HS-5 (cell line): Measurements from ENCODE around the gene IL1RAPL1.

Experiments used
- DNase-seq: peaks from one replicate; pipeline ENCODE4 v3.0.0-alpha.2; 2012; ENCODE audit warnings: low read depth

Gene IL1RAPL1

DNA sequence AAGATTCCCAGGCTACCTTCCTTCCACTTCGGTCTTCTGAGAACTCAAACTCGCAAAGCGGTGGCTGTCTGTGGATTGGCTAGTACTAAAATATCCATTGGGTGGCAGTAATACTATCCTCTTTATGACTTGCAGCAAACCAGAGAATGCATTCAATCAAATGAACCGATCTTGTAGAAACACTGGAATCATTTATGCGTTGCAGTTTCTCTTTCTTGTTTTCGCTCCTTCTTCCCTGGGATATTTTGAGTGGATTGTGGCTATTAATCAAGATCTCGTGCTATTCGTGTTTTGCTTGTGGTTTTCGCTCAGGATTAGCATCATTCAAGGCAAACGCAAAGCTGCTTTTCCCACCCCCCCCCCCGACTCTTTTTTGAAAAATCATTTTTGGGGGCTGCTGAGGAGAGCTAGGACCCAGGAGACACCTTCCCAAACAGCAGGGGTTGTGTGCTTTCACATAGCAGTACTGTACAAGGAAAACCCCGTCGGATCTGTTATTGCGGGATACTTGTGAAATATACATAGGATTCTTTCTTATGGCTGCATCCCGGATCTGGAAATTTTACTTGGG lies at the start of gene IL1RAPL1:
Gene IL1RAPL1 (plus strand): TSS at position 466 of the 571 bp plus-strand sequence.
- DNase-seq, result peak; percentile 2

DNA sequence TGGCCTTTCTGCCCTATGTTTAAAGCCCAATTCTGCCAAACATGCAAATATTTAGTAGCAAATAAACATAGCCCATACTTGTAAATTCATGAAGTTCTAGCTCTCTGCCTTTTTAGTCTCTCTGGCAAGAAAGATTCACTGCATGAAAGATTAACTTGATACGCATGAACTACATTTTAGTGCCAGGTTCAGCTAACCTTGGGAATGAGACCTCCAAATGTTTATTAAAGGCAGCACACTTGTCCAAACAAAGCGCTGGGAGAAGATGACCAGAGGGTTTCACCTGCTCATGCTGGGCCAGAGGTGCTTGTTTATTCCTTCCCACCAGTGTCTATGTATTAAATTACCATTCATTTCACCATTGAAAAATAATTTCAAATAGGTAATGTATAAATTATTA lies 44.5 kb upstream of the IL1RAPL1 start:
- no peak for DNase-seq

DNA sequence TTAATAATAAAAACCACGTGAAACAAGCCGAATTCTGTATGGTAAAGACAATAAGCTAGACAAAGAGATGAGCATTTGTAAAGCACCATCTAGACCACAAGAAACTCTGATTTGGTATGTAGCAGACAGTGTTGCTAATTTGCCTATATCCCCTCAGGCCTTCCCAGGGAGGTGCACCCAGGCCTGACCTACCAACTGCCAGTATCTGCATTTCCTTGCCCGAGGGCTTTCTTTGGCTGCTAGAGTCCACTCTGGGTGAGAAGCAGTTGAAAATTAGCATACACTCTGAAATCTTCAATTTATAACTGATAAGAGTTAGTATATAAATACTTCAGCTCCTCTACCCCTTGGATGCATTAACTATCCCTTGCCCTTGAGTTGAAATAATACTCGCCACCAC lies 37.4 kb upstream of the IL1RAPL1 start:
- DNase-seq, result no peak

DNA sequence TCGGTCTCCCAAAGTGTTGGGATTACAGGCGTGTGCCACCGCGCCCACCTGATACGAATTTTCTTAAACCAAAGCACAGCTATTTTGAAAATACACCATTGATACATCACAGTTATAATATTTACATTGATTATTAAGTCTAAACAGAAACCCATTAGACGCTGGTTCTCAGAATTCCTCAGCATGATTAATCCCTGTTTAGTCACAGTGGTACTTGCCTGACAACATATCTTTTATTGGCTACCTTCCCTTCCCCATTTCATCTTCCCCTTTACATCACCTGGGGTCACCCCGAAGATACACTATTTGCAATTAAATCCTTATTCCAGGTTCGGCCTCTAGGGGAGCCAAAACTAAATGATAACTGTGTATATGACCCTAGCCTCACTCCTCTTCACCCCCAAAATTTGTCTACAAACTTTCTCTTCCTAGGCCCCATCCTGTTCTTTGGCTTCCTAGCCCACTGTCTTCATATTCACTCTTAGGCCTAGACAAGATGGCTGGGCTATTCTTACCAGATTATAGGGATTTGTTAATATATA lies 36.8 kb upstream of the IL1RAPL1 start:
- DNase-seq, result no peak

- no peak for DNase-seq
These were observed 34.9 kb upstream of the IL1RAPL1 start for GRCh38 chrX:28552322-28552721.

DNA sequence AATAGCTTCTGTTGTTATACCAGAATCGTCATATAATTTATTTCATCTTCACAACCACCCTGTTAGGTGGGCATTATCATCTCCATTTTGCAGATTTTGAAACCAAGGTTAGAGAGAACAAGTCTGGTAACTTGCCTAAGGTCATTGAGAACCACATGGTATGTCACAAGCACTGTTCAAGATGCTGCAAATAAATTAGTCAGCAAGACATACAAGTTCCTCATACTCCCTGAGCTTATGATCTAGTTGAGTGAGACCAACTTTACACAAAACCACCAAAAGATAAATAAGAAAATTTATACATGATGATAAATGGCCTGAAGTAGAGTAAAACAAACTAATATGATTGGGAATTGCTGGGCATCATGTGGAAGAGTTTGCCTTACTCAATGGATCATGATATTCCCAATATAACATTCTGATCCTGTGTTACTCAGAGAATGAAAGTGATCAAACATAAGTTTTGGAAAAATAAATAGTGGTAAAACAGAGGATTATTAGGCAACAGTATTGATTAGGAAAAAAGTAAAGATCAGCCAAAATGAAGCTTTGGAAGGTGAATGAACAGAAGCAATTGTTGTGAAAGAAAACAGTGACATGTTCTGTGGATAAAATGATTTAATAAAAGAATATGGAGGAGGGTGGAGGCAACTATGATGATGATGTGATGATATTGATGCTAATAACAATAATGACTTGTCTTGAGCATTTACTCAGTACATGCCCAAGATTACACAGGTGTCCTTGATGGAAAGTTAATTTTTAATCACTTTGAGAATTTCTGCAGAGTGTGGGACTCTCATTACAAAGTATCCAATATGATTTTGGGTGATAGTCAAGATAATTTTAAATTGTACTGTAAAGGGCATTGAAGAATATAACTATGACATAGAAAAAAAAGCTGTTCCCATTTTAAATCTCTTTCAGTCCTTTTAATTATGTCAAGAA lies 34.1 kb upstream of the IL1RAPL1 start:
- DNase-seq, result no peak

GRCh38 chrX:28576117-28576516 lies 11.1 kb upstream of the IL1RAPL1 start:
- DNase-seq, result no peak

- no peak for DNase-seq
These were observed 5.7 kb upstream of the IL1RAPL1 start for GRCh38 chrX:28581522-28581921.

DNA sequence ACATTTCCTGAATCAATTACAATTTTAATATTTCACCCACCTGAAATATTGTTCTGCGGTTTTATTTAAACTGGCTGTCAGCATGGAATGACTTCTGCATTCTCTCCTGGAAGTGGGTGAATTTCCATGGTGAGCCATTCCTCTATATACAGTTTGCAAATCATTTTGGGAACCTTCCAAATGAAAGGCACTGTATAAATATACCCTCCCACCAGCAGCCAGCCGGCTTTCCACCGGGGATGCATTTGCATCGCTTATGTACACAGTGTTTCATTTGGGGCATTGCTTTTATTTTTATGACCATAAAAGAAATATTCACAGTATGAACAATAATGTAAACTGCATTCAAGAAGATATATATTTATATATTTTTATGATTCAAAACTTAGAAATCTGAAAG lies 4.7 kb upstream of the IL1RAPL1 start:
- no peak for DNase-seq

GRCh38 chrX:28584025-28584424 lies 3.2 kb upstream of the IL1RAPL1 start:
- DNase-seq, result no peak

DNA sequence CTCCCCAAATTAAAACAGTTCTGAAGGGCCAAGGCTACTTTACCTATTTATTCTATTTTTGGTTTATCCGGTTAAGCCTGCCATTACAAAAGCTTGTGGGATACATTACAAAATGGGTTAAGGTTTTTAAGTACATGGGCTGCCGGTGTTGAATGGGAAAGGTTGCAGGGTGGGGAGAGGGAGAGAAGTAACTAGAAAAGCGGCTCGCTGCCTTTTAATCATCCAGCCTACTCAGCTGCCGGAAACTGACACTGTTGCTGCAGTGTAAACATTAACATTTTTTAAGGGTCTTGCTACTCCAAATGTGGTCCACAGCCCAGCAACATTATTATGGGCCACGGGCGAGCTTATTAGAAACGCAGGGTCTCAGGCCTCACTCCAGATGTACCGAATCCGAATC lies 1.5 kb upstream of the IL1RAPL1 start:
- DNase-seq, result no peak

DNA sequence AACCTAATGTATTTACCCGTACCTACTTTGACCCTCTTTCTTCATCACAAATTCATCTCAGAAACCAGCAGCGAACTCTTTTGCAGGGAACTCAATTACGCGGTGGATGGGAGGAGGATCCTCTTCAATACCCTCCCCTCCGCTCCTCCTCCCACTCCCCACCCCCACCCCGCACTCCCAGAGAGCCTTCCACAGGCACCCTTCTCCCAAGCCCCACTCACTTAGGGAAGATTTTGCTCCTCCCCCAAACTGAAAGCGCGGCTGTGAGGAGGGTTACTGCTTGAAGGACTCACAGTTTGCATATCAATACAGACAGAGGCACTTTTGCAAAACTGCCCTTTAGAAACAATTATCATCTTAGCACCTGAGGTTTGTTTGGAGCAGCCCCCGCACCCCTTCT lies 960 bp upstream of the IL1RAPL1 start:
- no peak for DNase-seq

GRCh38 chrX:28589046-28589445 lies 1.8 kb downstream of the IL1RAPL1 start:
- DNase-seq, result no peak

- DNase-seq, result no peak
These were observed 3.1 kb downstream of the IL1RAPL1 start for GRCh38 chrX:28590396-28590795.

GRCh38 chrX:28591542-28591941 lies 4.3 kb downstream of the IL1RAPL1 start:
- no peak for DNase-seq

- DNase-seq, result no peak
These were observed 8.1 kb downstream of the IL1RAPL1 start for GRCh38 chrX:28595346-28595745.

- DNase-seq, result no peak
These were observed 12.7 kb downstream of the IL1RAPL1 start for GRCh38 chrX:28599957-28600356.

- no peak for DNase-seq
These were observed 21.8 kb downstream of the IL1RAPL1 start for GRCh38 chrX:28609003-28609402.

DNA sequence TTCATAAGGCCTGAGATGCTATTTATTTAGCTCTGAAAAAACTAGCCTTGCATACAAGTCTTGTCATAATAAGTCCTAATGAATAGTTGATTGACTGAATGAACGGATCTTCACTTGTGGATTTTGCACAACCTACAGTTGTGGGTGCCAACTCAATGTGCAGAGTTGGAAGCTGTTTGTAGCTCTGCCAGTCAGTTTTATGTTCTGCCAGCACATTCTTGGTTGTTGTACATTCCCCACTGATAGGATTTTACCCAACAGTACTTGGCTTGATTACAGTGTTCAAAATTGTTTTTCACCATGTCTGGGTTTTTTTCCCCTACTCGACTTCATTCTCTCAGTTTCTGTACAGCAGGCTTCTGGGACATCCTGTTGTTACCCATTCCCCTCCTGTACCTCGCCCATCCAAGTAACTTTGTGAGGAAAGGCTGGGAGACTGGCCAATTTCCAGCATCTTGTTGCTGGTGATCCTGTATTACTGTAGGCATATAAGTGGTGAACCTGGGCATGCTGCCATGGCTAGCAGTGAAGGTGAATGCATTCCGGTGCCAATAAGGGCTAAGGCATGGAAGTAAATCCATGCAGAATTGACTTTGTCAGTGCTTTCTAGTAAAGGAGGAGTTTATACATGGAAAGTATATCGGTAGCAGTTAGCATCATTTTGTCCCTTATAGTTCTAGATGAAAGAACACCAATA lies 22.8 kb downstream of the IL1RAPL1 start:
- no peak for DNase-seq

- DNase-seq, result no peak
These were observed 23.5 kb downstream of the IL1RAPL1 start for GRCh38 chrX:28610746-28611145.

GRCh38 chrX:28613558-28613957 lies 26.3 kb downstream of the IL1RAPL1 start:
- no peak for DNase-seq

GRCh38 chrX:28625223-28625622 lies 38.0 kb downstream of the IL1RAPL1 start:
- DNase-seq, result no peak

- no peak for DNase-seq
These were observed 39.3 kb downstream of the IL1RAPL1 start for GRCh38 chrX:28626515-28626914.
